Body of pancreas (tissue), 4 donors: ENCODE data around the gene FXYD7. TPM values are rescaled to one million over a fixed set of nuclear protein-coding genes. Genes with fewer than 3 reads are reported as not detected.

Experiments used
- ATAC-seq: fragments of 150-250 bp; one replicate; pipeline ENCODE4 v1.9.1; 2016
- DNase-seq, 4 donors: peaks; one replicate each; pipeline ENCODE4 v3.0.0-alpha.2; 2019
- H3K27ac ChIP-seq, 4 donors: fragments of 200-600 bp; sonication (generic); 1 replicate in 3 of 4; 2 replicates in 1 of 4; pipeline versions ENCODE4 v1.5.1 to v1.6.1; 2016 to 2019; ENCODE audit warnings: mild to moderate bottlenecking in 1 of 4, mixed read lengths in 1 of 4, moderate library complexity in 1 of 4
- H3K27me3 ChIP-seq, 2 donors: fragments of 200-600 bp; sonication (generic); one replicate each; pipeline ENCODE4 v1.6.0; 2016; ENCODE audit warnings: mild to moderate bottlenecking in 1 of 2
- H3K36me3 ChIP-seq, 2 donors: fragments of 200-600 bp; sonication (generic); replicated peaks in 1 of 2; 2 replicates each; pipeline ENCODE4 v1.5.1; 2016; ENCODE audit warnings: low read depth in 2 of 2; ENCODE audit not compliant: insufficient read depth in 1 of 2
- H3K4me1 ChIP-seq: fragments of 200-600 bp; sonication (generic); one replicate; pipeline ENCODE4 v1.6.0; 2016
- H3K4me3 ChIP-seq, 2 donors: fragments of 200-600 bp; sonication (generic); 1 replicate in 1 of 2; 2 replicates in 1 of 2; pipeline ENCODE4 v1.5.1; 2016 to 2019
- H3K9me3 ChIP-seq, 3 donors: fragments of 200-600 bp; sonication (generic); 1 replicate in 2 of 3; 2 replicates in 1 of 3; pipeline ENCODE4 v1.5.1; 2016
- POLR2A ChIP-seq, 3 donors: fragments of 450-650 bp; IDR thresholded peaks; one replicate each; pipeline ENCODE4 v1.6.1; 2016; ENCODE audit warnings: antibody characterized with exemption in 3 of 3, mild to moderate bottlenecking in 2 of 3
- WGBS, 2 donors: methylation state at CpG; one replicate each; pipeline ENCODE4 v1.1.5; 2017; 5-methylcytosine and 5-hydroxymethylcytosine counted together
- intact Hi-C: fragments of 100-400 bp; cut with DNase I; formaldehyde crosslinking; loops from one replicate; pipeline ENCODE4 v1.15.1; 2023
- total RNA-seq, 2 donors: library from RNA; depleted of rRNA; stranded (reverse); fragments of >200 nt; gene quantifications; one replicate each; pipeline ENCODE4 v1.1.0, GENCODE V29; 2016
- TF ChIP-seq, protein P1 (sequence below), 7 experiments: fragments of 450-650 bp in 4 of 7; fragments of 200-600 bp in 3 of 7; sonication (generic) in 3 of 7; IDR thresholded peaks; one replicate each; pipeline ENCODE4 v1.5.1; 2016 to 2019; ENCODE audit warnings: antibody characterized with exemption in 7 of 7

The FXYD7 gene
- total RNA-seq, 2 donors from 2014 or later: 0.52 to 1.3 TPM

DNA sequence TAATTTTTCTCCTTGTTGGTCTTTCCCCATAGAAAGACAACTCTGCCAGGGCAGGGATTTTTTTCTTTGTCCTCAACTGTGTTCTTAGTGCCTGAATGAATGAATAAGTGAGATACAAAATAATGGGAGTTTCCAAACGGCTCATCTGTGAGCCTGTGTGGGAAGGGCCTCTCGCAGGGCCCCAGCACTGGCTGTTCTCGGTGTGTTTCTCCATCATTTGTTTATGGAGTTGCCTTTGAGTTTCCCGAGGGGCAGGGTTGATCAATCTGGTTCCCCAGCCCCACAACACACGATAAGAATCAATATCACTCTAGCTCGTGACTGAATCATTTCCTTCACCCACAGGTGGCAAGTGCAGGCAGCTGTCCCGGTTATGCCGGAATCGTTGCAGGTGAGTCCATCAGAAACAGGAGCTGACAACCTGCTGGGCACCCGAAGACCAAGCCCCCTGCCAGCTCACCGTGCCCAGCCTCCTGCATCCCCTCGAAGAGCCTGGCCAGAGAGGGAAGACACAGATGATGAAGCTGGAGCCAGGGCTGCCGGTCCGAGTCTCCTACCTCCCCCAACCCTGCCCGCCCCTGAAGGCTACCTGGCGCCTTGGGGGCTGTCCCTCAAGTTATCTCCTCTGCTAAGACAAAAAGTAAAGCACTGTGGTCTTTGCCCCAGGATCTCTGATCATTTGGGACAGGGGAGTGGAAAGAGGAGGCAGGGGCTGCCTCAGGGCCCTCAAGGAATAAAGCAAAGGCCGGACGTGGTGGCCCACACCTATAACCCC, 26.4 kb downstream of the FXYD7 start:
- intact Hi-C loops: no loop called here
- TF ChIP-seq POLR2A (IDR thresholded peaks at IDR 0.05): no peak
- TF ChIP-seq, protein P1, sequence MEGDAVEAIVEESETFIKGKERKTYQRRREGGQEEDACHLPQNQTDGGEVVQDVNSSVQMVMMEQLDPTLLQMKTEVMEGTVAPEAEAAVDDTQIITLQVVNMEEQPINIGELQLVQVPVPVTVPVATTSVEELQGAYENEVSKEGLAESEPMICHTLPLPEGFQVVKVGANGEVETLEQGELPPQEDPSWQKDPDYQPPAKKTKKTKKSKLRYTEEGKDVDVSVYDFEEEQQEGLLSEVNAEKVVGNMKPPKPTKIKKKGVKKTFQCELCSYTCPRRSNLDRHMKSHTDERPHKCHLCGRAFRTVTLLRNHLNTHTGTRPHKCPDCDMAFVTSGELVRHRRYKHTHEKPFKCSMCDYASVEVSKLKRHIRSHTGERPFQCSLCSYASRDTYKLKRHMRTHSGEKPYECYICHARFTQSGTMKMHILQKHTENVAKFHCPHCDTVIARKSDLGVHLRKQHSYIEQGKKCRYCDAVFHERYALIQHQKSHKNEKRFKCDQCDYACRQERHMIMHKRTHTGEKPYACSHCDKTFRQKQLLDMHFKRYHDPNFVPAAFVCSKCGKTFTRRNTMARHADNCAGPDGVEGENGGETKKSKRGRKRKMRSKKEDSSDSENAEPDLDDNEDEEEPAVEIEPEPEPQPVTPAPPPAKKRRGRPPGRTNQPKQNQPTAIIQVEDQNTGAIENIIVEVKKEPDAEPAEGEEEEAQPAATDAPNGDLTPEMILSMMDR (IDR thresholded peaks at IDR 0.05): no peak
- WGBS, 2 donors: 69 to 75% methylated on average over 12 to 18 of the region's 18 CpGs
- no peak for DNase-seq
- Histone ChIP-seq H3K27me3 (no peaks in the 10 kb centered on the region), H3K4me1 (no peaks in the 10 kb centered on the region), H3K27ac (no peak overlapping the region), H3K4me3 (no peak overlapping the region), H3K36me3 (no peaks in the 10 kb centered on the region), H3K9me3 (peaks cover 0 to 12% (median 0%) of the 10 kb centered on the region in 3 donors)
- ATAC-seq: no peak

DNA sequence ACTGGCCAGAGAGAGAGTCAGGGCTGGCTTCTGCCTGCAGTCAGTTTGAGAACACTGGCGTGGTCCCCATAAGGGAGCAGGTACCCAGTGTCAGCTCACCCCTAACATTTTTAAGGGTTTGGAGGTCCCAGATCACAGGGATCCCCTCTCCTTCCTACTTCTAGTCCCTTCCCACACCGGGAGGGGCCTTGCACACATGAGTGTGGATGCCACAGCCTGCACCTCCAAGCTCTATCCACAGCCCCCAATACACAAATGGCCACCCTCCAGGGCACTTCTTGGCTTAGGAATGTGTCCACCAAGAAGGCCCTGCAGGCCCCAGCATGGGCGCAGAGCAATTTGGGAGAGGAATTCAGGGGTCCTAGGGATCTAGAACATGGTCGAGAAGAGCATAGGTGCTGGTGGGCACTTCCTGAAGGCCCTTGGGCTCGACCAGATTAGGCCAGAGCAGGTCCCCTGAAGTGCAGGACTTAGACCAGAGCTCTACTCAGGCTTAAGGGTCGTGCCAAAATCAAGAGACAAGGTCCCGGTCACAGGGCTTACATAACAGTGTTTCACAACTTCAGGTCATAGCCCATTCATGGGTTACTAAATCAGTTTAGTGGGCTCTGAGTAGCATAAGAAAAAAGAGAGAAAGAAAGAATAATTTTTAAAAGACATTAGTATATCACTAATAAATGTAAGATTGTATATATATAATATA, 27.5 kb downstream of the FXYD7 start:
- Histone ChIP-seq H3K9me3 (peaks cover 0 to 11% (median 0%) of the 10 kb centered on the region in 3 donors), H3K4me3 (no peak overlapping the region), H3K4me1 (no peaks in the 10 kb centered on the region), H3K36me3 (no peaks in the 10 kb centered on the region), H3K27ac (no peak overlapping the region), H3K27me3 (no peaks in the 10 kb centered on the region)
- intact Hi-C loops: no loop called here
- DNase-seq (no peak), ATAC-seq (no peak)
- TF ChIP-seq, protein P1 (IDR thresholded peaks at IDR 0.05): no peak
- TF ChIP-seq POLR2A (IDR thresholded peaks at IDR 0.05): no peak
- WGBS, 2 donors: 67 to 72% methylated on average over 7 of the region's 7 CpGs

DNA sequence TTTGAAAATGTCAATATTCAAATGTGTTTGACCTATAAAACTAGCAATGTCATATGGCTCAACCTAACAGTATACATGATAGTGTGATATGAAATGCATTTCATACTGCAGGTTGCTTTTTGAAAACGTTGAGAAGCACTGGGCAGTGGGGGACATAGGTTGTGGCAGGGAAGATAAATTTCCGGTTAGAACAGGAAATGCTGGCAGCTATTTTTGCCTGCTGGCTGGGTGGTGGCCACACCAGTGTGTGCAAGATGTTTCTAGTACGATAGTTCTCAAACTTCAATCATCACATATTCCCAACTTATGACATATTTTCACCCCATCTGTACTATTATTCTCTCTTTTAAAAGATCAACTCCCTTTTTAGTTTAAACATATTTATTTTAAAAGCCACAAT, 28.7 kb downstream of the FXYD7 start:
- Histone ChIP-seq H3K4me3 (no peak overlapping the region), H3K9me3 (no peaks in the 10 kb centered on the region), H3K4me1 (no peaks in the 10 kb centered on the region), H3K27me3 (no peaks in the 10 kb centered on the region), H3K27ac (no peak overlapping the region), H3K36me3 (no peaks in the 10 kb centered on the region)
- DNase-seq (no peak), ATAC-seq (no peak)
- TF ChIP-seq POLR2A (IDR thresholded peaks at IDR 0.05): no peak
- TF ChIP-seq, protein P1 (IDR thresholded peaks at IDR 0.05): no peak
- WGBS, 2 donors: 32 to 51% methylated on average over 3 of the region's 3 CpGs
- intact Hi-C loops: no loop called here

DNA sequence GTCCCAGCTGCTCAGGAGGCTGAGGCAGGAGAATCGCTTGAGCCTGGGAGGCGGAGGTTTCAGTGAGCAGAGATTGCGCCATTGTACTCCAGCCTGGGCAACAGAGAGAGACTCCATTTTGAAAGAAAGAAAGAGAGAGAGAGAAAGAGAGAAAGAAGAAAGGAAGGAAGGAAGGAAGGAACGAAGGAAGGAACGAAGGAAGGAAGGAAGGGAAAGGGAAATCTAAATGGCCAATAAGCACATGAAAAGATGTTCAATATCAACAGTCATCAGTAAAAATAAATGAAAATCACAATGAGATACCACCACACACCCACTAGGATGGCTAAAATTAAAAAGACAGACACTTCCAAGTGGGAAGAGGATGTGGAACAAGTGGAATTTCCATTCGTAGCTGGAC, 31.2 kb downstream of the FXYD7 start:
- no peak for ATAC-seq
- intact Hi-C loops: no loop called here
- Histone ChIP-seq H3K36me3 (no peaks in the 10 kb centered on the region), H3K4me3 (no peak overlapping the region), H3K27ac (no peak overlapping the region), H3K27me3 (peaks cover 0 to 5% of the 10 kb centered on the region in 2 donors), H3K9me3 (no peaks in the 10 kb centered on the region), H3K4me1 (no peaks in the 10 kb centered on the region)
- no peak for DNase-seq
- TF ChIP-seq, protein P1 (IDR thresholded peaks at IDR 0.05): no peak
- no peak for TF ChIP-seq POLR2A (IDR thresholded peaks at IDR 0.05)
- 82 to 88% methylated on average over 6 of the region's 6 CpGs for WGBS, 2 donors
